ENCODE data around the gene MBD3L2B.
"Not testable (repeated sequence)": the region's sequence is repeated elsewhere in the genome, so short reads cannot be mapped to it uniquely, and the experiment has no call there.

MBD3L2B gene

DNA sequence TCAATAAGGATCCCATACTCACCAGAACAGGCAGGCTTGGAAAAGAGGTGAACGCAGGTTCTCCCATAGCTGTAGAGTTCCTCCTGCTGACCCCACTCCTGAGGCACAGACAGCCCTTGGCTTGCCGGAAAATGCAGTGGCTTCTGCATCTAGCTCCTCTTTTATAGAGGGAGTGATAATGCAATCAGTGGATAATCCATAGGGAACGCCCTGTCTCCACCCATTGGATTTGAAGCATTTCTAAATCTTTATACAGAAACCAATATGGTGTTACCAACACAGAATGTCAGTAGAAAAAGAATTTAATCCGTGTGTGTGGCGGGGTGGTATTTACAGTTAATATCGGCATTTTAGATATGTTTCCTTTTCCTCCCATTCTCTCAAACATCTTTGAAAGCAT lies at the start of gene MBD3L2B:
Gene MBD3L2B (minus strand): TSS at position 101 of the 400 bp plus-strand sequence. CDS start 34 bp downstream, at position 67.
- H3K4me1 ChIP-seq; H3K36me3 ChIP-seq; H3K9me3 ChIP-seq; H3K27me3 ChIP-seq; H3K27ac ChIP-seq; DNase-seq; intact Hi-C loops (cut with DNase I; ENCODE audit: low total_unique reads); H3K4me3 ChIP-seq: not testable (repeated sequence)

DNA sequence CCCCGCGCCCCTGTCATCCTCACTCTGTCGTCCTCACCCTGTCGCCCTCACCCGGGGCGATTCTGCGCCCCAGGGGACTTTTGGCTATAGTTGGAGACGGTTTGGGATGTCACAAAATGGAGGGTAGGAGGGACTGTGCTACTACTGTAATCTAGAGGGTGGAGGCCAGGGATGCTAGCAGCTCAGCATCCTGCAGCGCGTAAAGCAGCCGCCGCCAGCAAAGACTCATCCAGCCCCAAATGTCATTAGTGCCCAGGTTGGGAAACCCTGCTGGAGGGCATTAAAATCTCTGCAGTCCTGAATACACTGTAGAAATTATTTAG lies 48.6 kb upstream of the MBD3L2B start:
- Histone ChIP-seq H3K36me3 (peaks cover 38 to 41% (median 41%) of the 10 kb centered on the region in 3 donors), H3K4me3 (peak overlapping the region; percentile 90 to 91), H3K4me1 (peaks cover 0 to 11% (median 5%) of the 10 kb centered on the region in 4 donors), H3K27ac (peak overlapping the region; percentile 73 to 77), H3K9me3 (peaks cover 0 to 3% (median under 1%) of the 10 kb centered on the region in 3 donors), H3K27me3 (no peaks in the 10 kb centered on the region)
- TF ChIP-seq, protein P1, sequence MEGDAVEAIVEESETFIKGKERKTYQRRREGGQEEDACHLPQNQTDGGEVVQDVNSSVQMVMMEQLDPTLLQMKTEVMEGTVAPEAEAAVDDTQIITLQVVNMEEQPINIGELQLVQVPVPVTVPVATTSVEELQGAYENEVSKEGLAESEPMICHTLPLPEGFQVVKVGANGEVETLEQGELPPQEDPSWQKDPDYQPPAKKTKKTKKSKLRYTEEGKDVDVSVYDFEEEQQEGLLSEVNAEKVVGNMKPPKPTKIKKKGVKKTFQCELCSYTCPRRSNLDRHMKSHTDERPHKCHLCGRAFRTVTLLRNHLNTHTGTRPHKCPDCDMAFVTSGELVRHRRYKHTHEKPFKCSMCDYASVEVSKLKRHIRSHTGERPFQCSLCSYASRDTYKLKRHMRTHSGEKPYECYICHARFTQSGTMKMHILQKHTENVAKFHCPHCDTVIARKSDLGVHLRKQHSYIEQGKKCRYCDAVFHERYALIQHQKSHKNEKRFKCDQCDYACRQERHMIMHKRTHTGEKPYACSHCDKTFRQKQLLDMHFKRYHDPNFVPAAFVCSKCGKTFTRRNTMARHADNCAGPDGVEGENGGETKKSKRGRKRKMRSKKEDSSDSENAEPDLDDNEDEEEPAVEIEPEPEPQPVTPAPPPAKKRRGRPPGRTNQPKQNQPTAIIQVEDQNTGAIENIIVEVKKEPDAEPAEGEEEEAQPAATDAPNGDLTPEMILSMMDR (IDR thresholded peaks at IDR 0.05), result no peak
- no peak for DNase-seq
- intact Hi-C loops (cut with DNase I; ENCODE audit: low total_unique reads), result no loop called here

DNA sequence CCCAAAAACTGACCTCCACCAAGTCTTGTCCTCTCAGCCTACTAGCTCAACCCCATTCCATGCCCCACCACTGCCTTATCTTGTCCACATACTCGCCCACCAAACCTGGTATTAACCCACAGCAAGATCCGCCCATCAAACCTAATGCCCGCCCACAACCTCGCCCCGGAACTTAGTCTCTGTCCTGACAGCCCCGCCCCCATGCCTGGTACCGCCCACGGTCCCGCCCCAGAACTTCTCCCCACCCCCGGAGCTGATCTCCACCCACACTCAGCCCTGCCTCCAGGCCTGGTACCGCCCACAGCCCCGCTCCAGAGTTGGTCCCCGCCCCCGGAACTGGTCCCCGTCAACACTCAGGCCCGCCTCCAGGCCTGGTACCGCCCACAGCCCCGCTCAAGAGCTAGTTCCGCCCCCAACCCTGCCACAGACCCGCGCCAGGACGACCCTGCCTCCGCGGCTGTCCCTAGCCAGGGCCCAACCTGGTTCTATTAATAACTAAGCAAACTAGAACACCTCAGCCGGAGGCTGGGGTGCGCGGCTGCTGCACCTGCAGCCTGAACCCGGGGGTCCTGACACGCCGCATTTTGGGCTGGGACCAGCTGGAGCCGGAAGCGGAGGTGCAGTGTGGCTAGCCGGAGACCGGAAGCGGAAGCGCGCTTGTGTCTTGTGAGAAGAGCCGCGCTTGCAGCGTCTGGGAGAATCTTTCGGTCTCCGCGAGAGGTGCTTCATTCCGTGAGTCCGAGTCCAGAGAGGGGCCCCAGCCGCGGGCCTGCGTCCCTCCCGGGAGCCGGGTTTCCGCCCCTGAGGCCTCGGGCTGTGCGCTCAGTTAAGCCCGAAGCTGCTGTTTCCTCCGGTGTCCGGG lies 48.0 kb upstream of the MBD3L2B start, which contains the start of gene ZNF557:
Gene ZNF557 (plus strand): TSS at position 662 of the 862 bp plus-strand sequence. CDS start 5,372 bp downstream, outside the sequence.
- Histone ChIP-seq H3K4me1 (peaks cover 0 to 11% (median 5%) of the 10 kb centered on the region in 4 donors), H3K9me3 (no peaks in the 10 kb centered on the region), H3K36me3 (peaks cover 32 to 36% (median 35%) of the 10 kb centered on the region in 3 donors), H3K27ac (peak within 1 kb of the TSS; percentile 73 to 77), H3K27me3 (no peaks in the 10 kb centered on the region), H3K4me3 (peak within 1 kb of the TSS; percentile 90 to 91)
- intact Hi-C loops (cut with DNase I; ENCODE audit: low total_unique reads), result no loop called here
- peak; percentile 99 for DNase-seq
- TF ChIP-seq, protein P1 (IDR thresholded peaks at IDR 0.05), result no peak

DNA sequence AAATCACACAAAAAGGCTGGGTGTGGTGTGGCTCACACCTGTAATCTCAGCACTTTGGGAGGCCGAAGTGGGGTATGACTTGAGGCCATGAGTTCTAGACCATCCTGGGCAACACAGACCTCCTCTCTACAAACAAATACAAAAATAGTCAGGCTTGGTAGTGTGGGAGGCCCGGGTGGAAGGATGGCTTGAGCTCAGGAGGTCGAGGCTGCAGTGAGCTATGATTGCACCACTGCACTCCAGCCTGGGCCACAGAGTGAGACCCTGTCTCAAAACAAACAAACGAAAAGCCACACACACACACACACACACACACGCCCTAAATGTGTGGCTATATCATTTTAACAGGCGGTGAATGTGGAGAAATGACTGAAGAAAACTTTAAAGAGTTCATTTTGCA lies 47.4 kb upstream of the MBD3L2B start:
- Histone ChIP-seq H3K4me3 (peak overlapping the region; percentile 90 to 91), H3K36me3 (peaks cover 25 to 29% (median 28%) of the 10 kb centered on the region in 3 donors), H3K9me3 (no peaks in the 10 kb centered on the region), H3K27me3 (no peaks in the 10 kb centered on the region), H3K27ac (peak overlapping the region in 1 of 2 donors; percentile 77), H3K4me1 (peaks cover 0 to 11% (median 5%) of the 10 kb centered on the region in 4 donors)
- no peak for DNase-seq
- intact Hi-C loops (cut with DNase I; ENCODE audit: low total_unique reads), result no loop called here
- TF ChIP-seq, protein P1 (IDR thresholded peaks at IDR 0.05), result no peak

DNA sequence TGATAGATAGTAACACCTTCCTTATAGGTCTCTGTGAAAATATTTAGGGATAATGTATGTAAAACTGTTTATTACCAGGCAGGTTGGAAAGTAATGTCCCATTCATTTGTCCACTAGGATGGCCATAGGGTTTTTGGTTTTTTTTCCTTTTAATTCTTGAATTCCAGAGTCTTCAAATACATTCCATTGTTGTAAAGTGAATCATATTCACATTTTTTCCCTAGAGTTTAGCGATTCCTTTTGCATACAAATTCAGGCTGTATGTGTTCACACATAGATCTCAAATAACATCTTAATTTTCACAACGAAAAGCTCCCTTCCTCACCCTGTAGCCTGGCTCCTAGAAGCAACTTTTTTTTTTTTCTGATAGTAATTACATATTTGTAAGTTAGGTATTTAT lies 46.5 kb upstream of the MBD3L2B start:
- intact Hi-C loops (cut with DNase I; ENCODE audit: low total_unique reads), result no loop called here
- Histone ChIP-seq H3K36me3 (peaks cover 16 to 20% (median 19%) of the 10 kb centered on the region in 3 donors), H3K27me3 (no peaks in the 10 kb centered on the region), H3K9me3 (no peaks in the 10 kb centered on the region), H3K4me1 (peaks cover 0 to 11% (median 5%) of the 10 kb centered on the region in 4 donors), H3K4me3 (no peak overlapping the region), H3K27ac (no peak overlapping the region)
- TF ChIP-seq, protein P1 (IDR thresholded peaks at IDR 0.05), result no peak
- DNase-seq, result no peak

DNA sequence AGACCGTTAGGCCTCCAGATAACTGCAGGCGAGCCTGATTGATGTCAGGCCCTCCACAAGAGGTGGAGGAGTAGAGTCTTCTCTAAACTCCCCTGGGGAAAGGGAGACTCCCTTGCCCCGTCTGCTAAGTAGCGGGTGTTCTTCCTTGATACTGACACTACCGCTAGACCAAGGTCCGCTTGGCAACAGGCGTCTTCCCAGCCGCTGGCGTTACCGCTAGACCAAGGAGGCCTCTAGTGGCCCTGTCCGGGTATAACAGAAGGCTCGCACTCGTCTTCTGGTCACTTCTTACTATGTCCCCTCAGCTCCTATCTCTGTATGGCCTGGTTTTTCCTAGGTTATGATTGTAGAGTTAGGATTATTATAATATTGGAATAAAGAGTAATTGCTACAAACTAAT lies 45.9 kb upstream of the MBD3L2B start:
- H3K4me3 ChIP-seq; DNase-seq; H3K9me3 ChIP-seq; H3K27ac ChIP-seq; intact Hi-C loops (cut with DNase I; ENCODE audit: low total_unique reads); H3K27me3 ChIP-seq: not testable (repeated sequence)
- peaks cover 10 to 14% (median 13%) of the 10 kb centered on the region in 3 donors for H3K36me3 ChIP-seq
- TF ChIP-seq, protein P1 (IDR thresholded peaks at IDR 0.05), result peak in 1 of 2 experiments; percentile 10
- H3K4me1 ChIP-seq, result peaks cover 0 to 11% (median 5%) of the 10 kb centered on the region in 4 donors
